Measurements from ENCODE around the gene CRACR2A.

Gene CRACR2A

GRCh38 chr12:3752741-3753486 lies at the start of gene CRACR2A:
Gene CRACR2A, minus strand, starts transcription at chr12:3753109. Its CDS starts 56,110 bp downstream, at chr12:3696999.
- peak; percentile 68 for DNase-seq (ENCODE audit: low read depth)

DNA sequence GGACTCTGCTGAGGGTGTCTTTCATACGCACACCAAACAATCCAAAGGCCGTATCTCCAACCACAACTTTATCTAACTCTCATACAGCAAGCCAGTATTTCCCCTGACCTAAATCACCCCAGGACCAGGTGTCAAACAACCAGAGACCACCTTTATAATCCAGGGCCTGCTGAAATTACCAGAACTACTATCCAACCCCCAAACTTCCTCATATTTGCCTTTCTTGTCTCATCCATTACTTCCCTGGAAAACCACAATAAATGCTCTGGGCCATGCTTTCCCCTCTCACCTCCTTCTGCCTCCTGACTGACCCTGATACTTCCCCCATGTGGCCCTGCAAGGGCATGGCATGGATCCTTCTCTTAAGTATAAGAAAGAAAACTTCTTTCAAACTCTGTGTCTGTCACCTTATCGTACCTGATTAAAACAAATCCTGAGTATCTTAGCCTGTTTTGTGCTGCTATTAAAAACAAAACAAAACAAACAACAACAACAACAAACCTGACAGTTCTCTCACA lies 44.7 kb upstream of the CRACR2A start:
- no peak for DNase-seq (ENCODE audit: low read depth)

GRCh38 chr12:3795492-3796133 lies 42.7 kb upstream of the CRACR2A start:
- no peak for DNase-seq (ENCODE audit: low read depth)

DNA sequence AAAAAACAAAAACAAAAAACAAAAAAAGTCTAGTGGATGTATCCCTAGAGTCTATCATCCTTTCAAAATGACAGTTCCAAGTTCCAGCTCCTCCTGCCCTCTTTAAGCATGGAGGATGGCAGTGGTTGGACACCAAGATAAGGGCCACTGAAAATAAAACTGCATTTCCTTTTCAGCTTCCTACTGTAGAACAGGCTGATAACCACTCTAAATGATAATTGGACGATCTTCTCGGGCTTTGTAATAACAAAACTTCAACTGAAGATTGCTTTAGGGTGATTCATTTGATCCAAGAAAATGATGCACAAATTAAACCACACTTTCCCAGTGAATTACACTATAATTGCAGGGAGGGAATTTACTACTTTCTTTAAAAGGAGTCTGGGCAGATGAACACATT lies 42.2 kb upstream of the CRACR2A start:
- DNase-seq (ENCODE audit: low read depth), result no peak

DNA sequence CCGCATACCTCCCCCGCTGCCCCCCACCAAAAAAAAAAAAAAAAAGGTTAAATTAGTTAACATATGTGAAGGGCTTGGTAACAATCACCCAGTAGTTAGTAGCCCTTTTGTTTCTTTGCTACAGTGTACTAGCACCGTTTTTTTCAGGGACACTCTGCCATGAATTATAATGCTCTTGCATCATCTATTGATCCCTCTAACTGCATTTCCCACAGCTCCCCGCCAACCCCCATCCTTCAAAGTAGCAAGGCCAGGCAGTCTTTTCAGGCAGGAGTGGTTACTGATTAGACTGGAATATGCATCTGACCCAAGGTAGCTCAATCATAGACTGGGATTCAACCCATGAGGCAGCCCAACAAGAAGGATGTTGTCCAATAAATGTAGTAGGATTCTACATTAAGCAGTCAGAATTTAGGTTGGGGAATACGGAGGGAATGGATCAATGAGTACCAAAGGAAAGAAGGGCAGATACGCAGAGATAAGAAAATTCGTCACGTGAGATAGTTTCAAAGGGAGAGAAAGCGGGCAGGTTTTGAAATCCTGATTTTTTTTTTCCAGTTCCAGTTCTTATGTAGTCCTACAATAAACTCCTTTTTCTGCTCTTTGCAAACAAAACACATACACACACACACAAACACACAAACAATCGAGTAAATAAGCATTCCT lies 39.8 kb upstream of the CRACR2A start:
- no peak for DNase-seq (ENCODE audit: low read depth)

- DNase-seq (ENCODE audit: low read depth), result no peak
These were observed 38.5 kb upstream of the CRACR2A start for GRCh38 chr12:3791256-3791874.

GRCh38 chr12:3790642-3791041 lies 37.7 kb upstream of the CRACR2A start:
- DNase-seq (ENCODE audit: low read depth), result no peak

DNA sequence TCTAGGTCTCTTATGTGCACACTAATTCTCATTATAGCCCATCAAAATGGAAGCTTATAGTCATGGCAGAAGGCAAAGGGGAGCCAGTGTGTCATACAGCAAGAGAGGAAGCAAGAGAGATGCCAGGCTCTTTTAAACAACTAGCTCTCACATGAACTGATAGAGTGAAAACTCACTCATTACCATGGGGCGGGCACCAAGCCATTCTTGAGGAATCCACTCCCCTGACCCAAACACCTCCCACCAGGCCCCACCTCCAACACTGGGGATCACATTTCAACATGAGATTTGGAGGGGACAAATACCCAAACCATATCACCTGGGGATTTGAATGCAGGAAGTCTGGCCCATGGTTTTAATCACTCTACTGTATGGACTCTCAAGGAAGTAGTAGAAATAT lies 36.9 kb upstream of the CRACR2A start:
- DNase-seq (ENCODE audit: low read depth), result no peak

DNA sequence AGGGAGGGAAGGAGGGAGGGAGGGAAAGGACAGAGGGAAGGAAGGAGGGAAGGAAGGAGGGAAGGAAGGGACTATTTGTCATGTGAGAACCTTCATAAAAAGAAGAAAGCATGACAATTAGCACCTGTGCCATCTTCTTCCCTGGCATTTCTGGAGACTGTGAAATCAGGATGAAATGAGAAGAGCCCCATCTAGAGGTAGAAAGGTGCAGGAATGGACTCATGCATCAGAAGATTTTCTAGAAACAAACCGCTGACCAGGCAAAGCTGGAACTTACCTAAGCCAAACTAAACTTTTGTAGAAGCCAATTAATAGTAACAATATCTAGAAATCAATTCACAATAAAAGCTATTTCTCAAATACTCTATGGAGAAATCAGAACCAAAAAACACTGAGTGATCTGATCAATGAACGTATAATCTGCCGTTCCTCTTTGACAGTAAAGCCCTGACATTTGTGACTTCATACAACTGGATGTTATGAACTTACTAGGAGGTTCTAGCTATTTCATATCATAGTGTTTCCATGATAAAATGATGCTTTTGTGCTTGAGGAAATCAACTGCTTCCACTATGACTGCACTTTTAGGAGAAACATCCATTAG lies 24.4 kb upstream of the CRACR2A start:
- no peak for DNase-seq (ENCODE audit: low read depth)

GRCh38 chr12:3775385-3776035 lies 22.6 kb upstream of the CRACR2A start:
- DNase-seq (ENCODE audit: low read depth), result no peak

GRCh38 chr12:3772380-3772779 lies 19.5 kb upstream of the CRACR2A start:
- DNase-seq (ENCODE audit: low read depth), result no peak

- no peak for DNase-seq (ENCODE audit: low read depth)
These were observed 18.9 kb upstream of the CRACR2A start for GRCh38 chr12:3771853-3772252.

DNA sequence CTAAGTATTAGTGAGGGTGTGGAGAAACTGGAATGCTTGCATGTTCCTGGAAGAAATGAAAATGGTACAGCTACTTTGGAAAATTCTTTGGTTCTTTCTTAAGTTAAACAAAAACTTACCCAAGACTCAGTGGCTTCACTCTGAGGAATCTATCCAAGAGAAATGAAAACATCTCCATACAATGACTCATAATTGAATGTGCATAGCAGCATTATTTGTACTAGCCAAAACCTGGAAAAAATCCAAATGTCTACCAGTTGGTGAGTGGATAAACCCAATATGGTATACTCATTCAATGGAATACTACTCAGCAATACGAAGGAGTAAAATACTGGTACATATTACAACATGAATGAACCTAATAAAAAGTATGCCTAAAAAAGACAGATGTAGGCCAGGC lies 18.0 kb upstream of the CRACR2A start:
- DNase-seq (ENCODE audit: low read depth), result no peak

DNA sequence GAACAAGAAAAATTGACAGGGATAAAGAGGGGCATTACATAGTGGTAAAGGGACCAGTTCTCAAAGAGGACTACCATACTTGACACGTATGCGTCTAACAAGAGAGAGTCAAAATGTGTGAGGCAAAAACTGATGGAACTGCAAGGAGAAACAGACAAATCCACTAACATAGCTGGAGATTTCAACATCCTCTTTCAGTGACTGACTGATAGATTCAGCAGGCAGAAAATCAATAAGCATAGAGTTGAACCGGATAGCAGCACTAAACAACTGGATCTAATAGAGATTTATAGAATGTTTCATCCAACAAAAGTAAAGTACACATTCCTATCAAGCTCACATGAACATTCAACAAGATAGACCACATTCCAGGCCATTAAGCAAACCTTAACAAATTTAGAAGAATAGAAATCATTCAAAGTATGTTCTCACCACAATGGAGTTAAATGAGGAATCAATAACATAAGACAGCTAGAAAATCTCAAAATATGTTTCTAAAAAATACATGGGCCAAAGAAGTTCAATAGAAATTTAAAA lies 16.1 kb upstream of the CRACR2A start:
- DNase-seq (ENCODE audit: low read depth), result no peak

DNA sequence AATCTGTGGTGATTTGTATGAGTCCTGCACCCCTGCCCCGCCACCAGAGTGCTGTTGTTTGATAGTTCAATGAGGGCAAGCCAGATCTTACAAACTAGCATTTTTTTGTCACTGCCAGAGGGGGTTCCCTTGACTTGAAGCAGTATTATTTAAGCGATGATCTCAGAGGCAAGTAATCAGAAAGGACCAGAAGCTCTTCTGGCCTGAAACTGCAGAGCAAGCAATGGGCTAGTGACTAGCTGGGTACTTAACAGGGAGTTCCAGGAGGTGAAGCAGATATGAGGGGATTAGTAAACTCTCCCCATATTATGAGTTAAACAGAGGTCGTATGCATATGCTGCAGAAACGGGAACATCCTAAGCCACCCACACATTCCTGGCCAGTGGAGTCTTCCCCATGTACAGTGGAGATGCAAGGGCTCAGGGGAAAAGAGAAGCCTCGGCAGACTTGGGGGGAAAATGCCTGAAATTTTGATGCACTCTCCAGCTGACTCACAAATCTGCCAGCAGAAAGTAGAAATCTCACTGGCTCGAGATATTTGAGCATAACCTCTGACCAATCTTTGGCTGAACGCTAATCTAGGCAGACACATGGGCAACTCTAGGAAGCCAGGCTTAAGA lies 8.3 kb upstream of the CRACR2A start:
- DNase-seq (ENCODE audit: low read depth), result no peak

DNA sequence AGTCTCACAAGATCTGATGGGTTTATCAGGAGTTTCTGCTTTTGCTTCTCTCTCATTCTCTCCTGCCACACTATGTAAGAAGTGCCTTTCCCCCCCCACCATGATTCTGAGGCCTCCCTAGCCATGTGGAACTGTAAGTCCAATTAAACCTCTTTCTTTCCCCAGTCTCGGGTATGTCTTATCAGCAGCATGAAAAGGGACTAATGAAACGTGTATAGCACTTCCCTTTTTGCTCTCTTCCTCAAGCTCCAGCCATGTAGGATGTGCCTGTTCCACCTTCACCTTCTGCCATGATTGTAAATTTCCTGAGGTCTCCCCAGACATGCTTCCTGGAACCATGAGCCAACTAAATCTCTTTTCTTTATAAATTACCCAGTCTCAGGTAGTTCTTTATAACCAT lies 7.0 kb upstream of the CRACR2A start:
- no peak for DNase-seq (ENCODE audit: low read depth)

- DNase-seq (ENCODE audit: low read depth), result no peak
These were observed 4.4 kb upstream of the CRACR2A start for GRCh38 chr12:3757261-3757660.

GRCh38 chr12:3755898-3756297 lies 3.0 kb upstream of the CRACR2A start:
- DNase-seq (ENCODE audit: low read depth), result no peak

GRCh38 chr12:3753544-3754284 lies 805 bp upstream of the CRACR2A start:
- no peak for DNase-seq (ENCODE audit: low read depth)

- DNase-seq (ENCODE audit: low read depth), result peak; percentile 48
These were observed 706 bp downstream of the CRACR2A start for GRCh38 chr12:3752096-3752709.

Data from T-helper 22 cell (primary cell).